ENCODE data around the gene NTN4.
"Not testable (repeated sequence)": the region's sequence is repeated elsewhere in the genome, so short reads cannot be mapped to it uniquely, and the experiment has no call there.

The NTN4 gene

GRCh38 chr12:95755261-95755865 lies 35.2 kb downstream of the NTN4 start:
- DNase-seq (ENCODE audit: low read depth): no peak

- not testable (repeated sequence) for DNase-seq (ENCODE audit: low read depth)
These were observed 44.5 kb downstream of the NTN4 start for GRCh38 chr12:95746062-95746461.

- DNase-seq (ENCODE audit: low read depth): no peak
These were observed 48.0 kb downstream of the NTN4 start for GRCh38 chr12:95742586-95742985.

GRCh38 chr12:95741635-95742034 lies 48.9 kb downstream of the NTN4 start:
- DNase-seq (ENCODE audit: low read depth): no peak

GRCh38 chr12:95740751-95741150 lies 49.8 kb downstream of the NTN4 start:
- DNase-seq (ENCODE audit: low read depth): no peak

GRCh38 chr12:95739561-95740313 lies 50.8 kb downstream of the NTN4 start:
- DNase-seq (ENCODE audit: low read depth): no peak

GRCh38 chr12:95738024-95738611 lies 52.4 kb downstream of the NTN4 start:
- no peak for DNase-seq (ENCODE audit: low read depth)

GRCh38 chr12:95736631-95737030 lies 53.9 kb downstream of the NTN4 start:
- DNase-seq (ENCODE audit: low read depth): no peak

- DNase-seq (ENCODE audit: low read depth): not testable (repeated sequence)
These were observed 54.8 kb downstream of the NTN4 start for GRCh38 chr12:95735728-95736127.

GRCh38 chr12:95733141-95733825 lies 57.3 kb downstream of the NTN4 start:
- DNase-seq (ENCODE audit: low read depth): no peak

- DNase-seq (ENCODE audit: low read depth): no peak
These were observed 59.0 kb downstream of the NTN4 start for GRCh38 chr12:95731519-95731958.

GRCh38 chr12:95730457-95730856 lies 60.1 kb downstream of the NTN4 start:
- no peak for DNase-seq (ENCODE audit: low read depth)

- no peak for DNase-seq (ENCODE audit: low read depth)
These were observed 63.7 kb downstream of the NTN4 start for GRCh38 chr12:95726903-95727302.

GRCh38 chr12:95724767-95725166 lies 65.8 kb downstream of the NTN4 start:
- no peak for DNase-seq (ENCODE audit: low read depth)

GRCh38 chr12:95723693-95724384 lies 66.7 kb downstream of the NTN4 start:
- DNase-seq (ENCODE audit: low read depth): no peak

- DNase-seq (ENCODE audit: low read depth): no peak
These were observed 69.2 kb downstream of the NTN4 start for GRCh38 chr12:95721320-95721719.

GRCh38 chr12:95720146-95720545 lies 70.4 kb downstream of the NTN4 start:
- DNase-seq (ENCODE audit: low read depth): no peak

GRCh38 chr12:95718772-95719171 lies 71.8 kb downstream of the NTN4 start:
- no peak for DNase-seq (ENCODE audit: low read depth)

GRCh38 chr12:95718006-95718431 lies 72.5 kb downstream of the NTN4 start:
- DNase-seq (ENCODE audit: low read depth): no peak

- DNase-seq (ENCODE audit: low read depth): no peak
These were observed 73.1 kb downstream of the NTN4 start for GRCh38 chr12:95717316-95717928.

- DNase-seq (ENCODE audit: low read depth): no peak
These were observed 75.4 kb downstream of the NTN4 start for GRCh38 chr12:95715177-95715576.

- DNase-seq (ENCODE audit: low read depth): no peak
These were observed 78.3 kb downstream of the NTN4 start for GRCh38 chr12:95712269-95712668.
